ENCODE results near the gene KRT14. TPM values are rescaled to one million over a fixed set of nuclear protein-coding genes. Genes with fewer than 3 reads are reported as not detected.
A peak's percentile ranks its signal among the peaks of the same experiment; 100 is the strongest.
"Not testable (repeated sequence)": the region's sequence is repeated elsewhere in the genome, so short reads cannot be mapped to it uniquely, and the experiment has no call there.

Gene KRT14
- total RNA-seq, 4 donors from 2014 or later: 7,400 to 12,534 (median 10,685) TPM

DNA sequence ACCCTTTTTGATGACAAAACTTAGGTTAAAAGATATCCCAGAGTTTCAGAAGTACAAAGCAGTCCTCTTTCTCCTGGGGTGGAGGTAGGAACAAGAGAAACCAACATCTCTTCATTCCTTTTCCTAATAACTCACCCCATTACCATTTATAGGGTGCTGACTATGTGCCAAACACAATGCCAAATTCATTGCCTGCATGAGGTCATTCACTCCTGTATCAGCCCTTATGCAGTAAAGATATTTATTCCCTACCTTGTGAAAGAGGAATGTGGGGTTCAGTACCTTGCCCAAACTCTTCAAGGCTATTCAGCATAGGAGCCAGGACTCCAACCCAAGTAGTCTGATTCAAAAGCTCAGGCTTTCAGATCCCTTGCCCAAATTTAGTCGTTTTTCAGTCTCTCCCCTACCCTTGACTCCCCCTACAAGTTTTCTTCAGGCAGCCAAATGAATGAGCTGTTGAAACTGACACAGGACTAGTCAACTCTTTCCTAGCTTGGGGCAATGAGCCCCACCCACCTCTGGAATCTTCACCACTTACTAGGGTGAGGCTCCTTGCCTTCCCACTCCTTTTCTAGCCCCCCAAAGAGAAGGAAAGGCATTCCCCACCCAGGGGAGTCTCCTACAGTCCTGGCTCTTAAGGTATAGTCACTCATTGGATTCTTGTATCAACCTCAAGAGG is 5.9 kb downstream of the KRT14 start:
- H3K4me1 ChIP-seq: peaks cover 27% of the 10 kb centered on the region
- no peak for TF ChIP-seq POLR2A (IDR thresholded peaks at IDR 0.05)
- TF ChIP-seq POLR2AphosphoS5 (IDR thresholded peaks at IDR 0.05): peak in 1 of 3 donors; percentile 5
- 19% methylated on average over 1 of the region's 1 CpG for WGBS
- no peaks in the 10 kb centered on the region for H3K9me3 ChIP-seq
- H3K27me3 ChIP-seq: peaks cover 9% of the 10 kb centered on the region
- no peak overlapping the region for H3K4me3 ChIP-seq
- no peaks in the 10 kb centered on the region for H3K36me3 ChIP-seq
- DNase-seq (ENCODE audit: low spot score in 2 of 2): no peak
- peak overlapping the region; percentile 84 for H3K27ac ChIP-seq

DNA sequence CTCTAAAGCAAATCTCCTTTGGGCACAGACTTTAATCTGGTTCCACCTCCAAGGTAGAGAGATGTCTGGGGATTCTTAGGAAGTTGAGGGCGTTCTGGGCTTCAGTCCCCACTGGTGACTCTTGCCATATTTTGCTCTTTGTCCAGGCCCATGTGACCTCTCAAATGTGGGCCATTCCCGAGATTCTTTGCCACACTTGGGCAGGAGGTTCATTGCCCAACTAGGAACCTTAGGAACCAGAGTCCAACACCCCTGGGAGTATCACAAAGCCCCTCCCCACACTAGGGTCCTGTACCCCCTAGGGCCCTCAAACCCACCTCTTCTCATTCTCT is 6.5 kb downstream of the KRT14 start:
- Histone ChIP-seq H3K4me1 (peaks cover 26% of the 10 kb centered on the region), H3K27me3 (peaks cover 9% of the 10 kb centered on the region), H3K27ac (peak overlapping the region; percentile 84), H3K4me3 (no peak overlapping the region), H3K36me3 (no peaks in the 10 kb centered on the region), H3K9me3 (no peaks in the 10 kb centered on the region)
- TF ChIP-seq POLR2A (IDR thresholded peaks at IDR 0.05): no peak
- no peak for TF ChIP-seq CTCF (IDR thresholded peaks at IDR 0.05)
- DNase-seq (ENCODE audit: low spot score in 2 of 2): no peak
- WGBS: 67% methylated on average over 2 of the region's 2 CpGs

DNA sequence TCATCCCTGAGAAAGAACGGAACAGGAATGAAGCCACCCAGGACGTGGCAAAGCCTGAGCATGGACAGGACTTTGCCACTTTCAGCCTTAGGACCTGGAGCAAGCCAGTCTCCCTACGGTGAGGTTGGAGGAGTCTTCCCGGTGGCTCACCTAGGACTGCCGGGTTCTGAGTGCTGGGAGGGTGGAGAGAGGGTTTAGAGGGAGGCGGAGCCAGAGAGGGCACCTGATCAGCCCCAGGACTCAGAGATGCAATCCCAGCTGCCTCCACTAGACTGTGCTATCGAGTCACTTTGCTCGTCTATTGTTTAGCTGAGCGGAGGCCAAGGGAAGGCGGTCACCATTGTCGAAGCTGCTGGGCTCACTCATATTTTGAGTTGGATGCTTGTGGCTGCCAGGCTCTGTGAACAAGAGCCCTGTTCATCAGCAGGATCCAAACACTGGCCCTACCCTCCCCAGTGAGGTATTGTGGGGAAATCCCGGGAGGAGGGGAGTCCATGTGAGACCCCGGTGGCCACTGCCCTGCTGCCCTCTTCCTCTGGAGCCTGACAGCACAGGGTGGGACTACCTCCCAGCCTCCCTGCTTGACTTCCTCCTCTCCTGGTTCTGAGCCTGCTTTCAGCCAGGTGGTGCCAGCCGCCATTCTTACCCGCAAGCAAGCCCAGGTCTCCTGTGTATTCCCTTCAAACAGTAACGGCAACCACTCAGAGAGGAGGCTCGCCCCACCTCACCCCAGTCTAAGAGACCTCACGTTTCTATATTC is 7.0 kb downstream of the KRT14 start:
- 44% methylated on average over 13 of the region's 18 CpGs for WGBS
- DNase-seq (ENCODE audit: low spot score in 2 of 2): peak; percentile 83 to 89
- H3K27me3 ChIP-seq: peaks cover 9% of the 10 kb centered on the region
- TF ChIP-seq CTCF (IDR thresholded peaks at IDR 0.05) (peak; percentile 75 to 87), POLR2A (IDR thresholded peaks at IDR 0.05) (no peak), POLR2AphosphoS5 (IDR thresholded peaks at IDR 0.05) (no peak)
- H3K36me3 ChIP-seq: no peaks in the 10 kb centered on the region
- peak overlapping the region; percentile 84 for H3K27ac ChIP-seq
- H3K4me3 ChIP-seq: no peak overlapping the region
- H3K4me1 ChIP-seq: peaks cover 20% of the 10 kb centered on the region
- no peaks in the 10 kb centered on the region for H3K9me3 ChIP-seq

GRCh38 chr17:41578971-41579370 is 7.7 kb downstream of the KRT14 start:
- Histone ChIP-seq H3K36me3 (no peaks in the 10 kb centered on the region), H3K27me3 (peaks cover 9% of the 10 kb centered on the region), H3K9me3 (no peaks in the 10 kb centered on the region), H3K4me3 (no peak overlapping the region), H3K4me1 (peaks cover 20% of the 10 kb centered on the region), H3K27ac (peak overlapping the region; percentile 84)
- WGBS: 56% methylated on average over 5 of the region's 5 CpGs
- TF ChIP-seq POLR2AphosphoS5 (IDR thresholded peaks at IDR 0.05) (no peak), EP300 (IDR thresholded peaks at IDR 0.05) (no peak), POLR2A (IDR thresholded peaks at IDR 0.05) (no peak), CTCF (IDR thresholded peaks at IDR 0.05) (no peak)
- no peak for DNase-seq (ENCODE audit: low spot score in 2 of 2)

GRCh38 chr17:41578538-41578937 is 8.2 kb downstream of the KRT14 start:
- Histone ChIP-seq H3K4me3 (no peak overlapping the region), H3K9me3 (no peaks in the 10 kb centered on the region), H3K27ac (no peak overlapping the region), H3K27me3 (peaks cover 13% of the 10 kb centered on the region), H3K4me1 (peaks cover 20% of the 10 kb centered on the region), H3K36me3 (no peaks in the 10 kb centered on the region)
- 72% methylated on average over 1 of the region's 1 CpG for WGBS
- TF ChIP-seq CTCF (IDR thresholded peaks at IDR 0.05) (no peak), EP300 (IDR thresholded peaks at IDR 0.05) (no peak)
- DNase-seq (ENCODE audit: low spot score in 2 of 2): no peak

DNA sequence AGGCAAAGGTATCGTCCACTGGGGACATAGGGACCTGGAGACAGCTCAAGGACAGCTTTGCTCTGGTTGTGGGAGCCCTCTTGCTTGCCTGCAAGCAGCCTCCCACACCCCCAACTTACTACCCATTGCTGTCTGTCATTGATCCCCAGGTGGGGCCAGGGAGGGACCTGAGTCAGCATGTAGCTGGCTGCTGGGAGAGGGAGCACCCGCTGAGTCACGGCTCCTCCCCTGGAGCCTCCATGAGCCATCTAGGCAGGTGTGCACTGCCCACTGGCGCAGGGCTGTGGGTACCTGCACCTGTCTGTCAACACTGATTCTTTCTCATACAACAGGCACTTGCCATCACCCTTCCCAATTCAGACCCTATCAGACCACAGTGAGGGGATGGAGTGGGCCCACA is 10.0 kb downstream of the KRT14 start:
- not testable (repeated sequence) for H3K36me3 ChIP-seq; H3K9me3 ChIP-seq; H3K4me3 ChIP-seq; DNase-seq (ENCODE audit: low spot score in 2 of 2); H3K27ac ChIP-seq
- H3K27me3 ChIP-seq: peaks cover 25% of the 10 kb centered on the region
- peaks cover 20% of the 10 kb centered on the region for H3K4me1 ChIP-seq
- no CpG with 5 or more reads among the region's 4 CpGs for WGBS

All from suprapubic skin (tissue), 4 donors.